Tibial nerve (tissue), 4 donors: ENCODE results near the gene SLC66A1. TPM values are rescaled to one million over a fixed set of nuclear protein-coding genes. Genes with fewer than 3 reads are reported as not detected.

Experiments
- DNase-seq, 2 donors: peaks; one replicate each; pipeline ENCODE4 v3.0.0-alpha.2; 2019; ENCODE audit warnings: low spot score in 2 of 2
- H3K27ac ChIP-seq, 4 donors: fragments of 200-600 bp; sonication (generic) in 3 of 4; one replicate each; pipeline ENCODE4 v1.5.1; 2017 to 2019; ENCODE audit warnings: mild to moderate bottlenecking in 1 of 4
- H3K27me3 ChIP-seq, 2 donors: fragments of 200-600 bp; sonication (generic) in 1 of 2; one replicate each; pipeline versions ENCODE4 v1.5.1 to v1.6.0; 2017 to 2019
- H3K36me3 ChIP-seq, 3 donors: fragments of 200-600 bp; sonication (generic); one replicate each; pipeline ENCODE4 v1.5.1; 2018 to 2019
- H3K4me1 ChIP-seq, 4 donors: fragments of 200-600 bp; sonication (generic) in 3 of 4; one replicate each; pipeline ENCODE4 v1.5.1; 2017 to 2019
- H3K4me3 ChIP-seq, 4 donors: fragments of 200-600 bp; sonication (generic) in 3 of 4; one replicate each; pipeline ENCODE4 v1.5.1; 2017 to 2019; ENCODE audit warnings: mild to moderate bottlenecking in 1 of 4, moderate library complexity in 1 of 4
- H3K9me3 ChIP-seq, 4 donors: fragments of 200-600 bp; sonication (generic) in 3 of 4; one replicate each; pipeline ENCODE4 v1.5.1; 2017 to 2019
- CTCF ChIP-seq, 5 experiments: fragments of 200-600 bp in 3 of 5; fragments of 450-650 bp in 2 of 5; sonication (generic) in 3 of 5; IDR thresholded peaks; one replicate each; pipeline ENCODE4 v1.5.1; 2016 to 2019; ENCODE audit warnings: antibody characterized with exemption in 5 of 5, mild to moderate bottlenecking in 3 of 5, moderate library complexity in 2 of 5
- EP300 ChIP-seq, 2 donors: sonication (generic); formaldehyde crosslinking; IDR thresholded peaks; one replicate each; pipeline ENCODE4 v1.6.1; 2017; ENCODE audit warnings: antibody characterized with exemption in 2 of 2, mild to moderate bottlenecking in 1 of 2
- POLR2A ChIP-seq, 2 donors: fragments of 450-650 bp; IDR thresholded peaks; one replicate each; pipeline ENCODE4 v1.6.1; 2017; ENCODE audit warnings: antibody characterized with exemption in 2 of 2, mild to moderate bottlenecking in 2 of 2, moderate library complexity in 2 of 2
- WGBS, 2 donors: methylation state at CpG; one replicate each; pipeline ENCODE4 v1.1.5; 2018; 5-methylcytosine and 5-hydroxymethylcytosine counted together
- total RNA-seq, 4 donors: library from RNA; depleted of rRNA; stranded (reverse); fragments of >200 nt; gene quantifications; one replicate each; pipeline ENCODE4 v1.1.0, GENCODE V29; 2016

The SLC66A1 gene
- total RNA-seq, 4 donors from 2014 or later = 14.4 to 30.3 (median 21.2) TPM

GRCh38 chr1:19369396-19370090, 57.4 kb downstream of the SLC66A1 start:
- H3K9me3 ChIP-seq = no peaks in the 10 kb centered on the region
- WGBS, 2 donors = 77 to 81% methylated on average over 12 to 16 of the region's 16 CpGs
- H3K4me1 ChIP-seq = peaks cover 0 to 80% (median 2%) of the 10 kb centered on the region in 4 donors
- H3K27ac ChIP-seq = peak overlapping the region in 1 of 4 donors; percentile 3
- TF ChIP-seq EP300 (IDR thresholded peaks at IDR 0.05) = no peak
- TF ChIP-seq CTCF (IDR thresholded peaks at IDR 0.05) = no peak
- no peak for TF ChIP-seq POLR2A (IDR thresholded peaks at IDR 0.05)
- H3K4me3 ChIP-seq = no peak overlapping the region
- H3K36me3 ChIP-seq = peaks cover 0 to 36% (median 0%) of the 10 kb centered on the region in 3 donors
- H3K27me3 ChIP-seq = no peaks in the 10 kb centered on the region
- no peak for DNase-seq

GRCh38 chr1:19370453-19371170, 58.5 kb downstream of the SLC66A1 start:
- Histone ChIP-seq H3K27ac (peak overlapping the region in 1 of 4 donors; percentile 3), H3K36me3 (peaks cover 0 to 47% (median 0%) of the 10 kb centered on the region in 3 donors), H3K4me3 (no peak overlapping the region), H3K27me3 (no peaks in the 10 kb centered on the region), H3K4me1 (peaks cover 0 to 74% (median 2%) of the 10 kb centered on the region in 4 donors), H3K9me3 (no peaks in the 10 kb centered on the region)
- no peak for TF ChIP-seq EP300 (IDR thresholded peaks at IDR 0.05)
- TF ChIP-seq CTCF (IDR thresholded peaks at IDR 0.05) = no peak
- TF ChIP-seq POLR2A (IDR thresholded peaks at IDR 0.05) = no peak
- no peak for DNase-seq
- 84 to 90% methylated on average over 13 of the region's 13 CpGs for WGBS, 2 donors

GRCh38 chr1:19371226-19372135, 59.4 kb downstream of the SLC66A1 start:
- no peak for TF ChIP-seq CTCF (IDR thresholded peaks at IDR 0.05)
- no peak for TF ChIP-seq POLR2A (IDR thresholded peaks at IDR 0.05)
- TF ChIP-seq EP300 (IDR thresholded peaks at IDR 0.05) = no peak
- 89 to 92% methylated on average over 23 of the region's 23 CpGs for WGBS, 2 donors
- peak overlapping the region in 2 of 4 donors; percentile 65 to 69 for H3K27ac ChIP-seq

GRCh38 chr1:19372136-19372514, 60.0 kb downstream of the SLC66A1 start:
- Histone ChIP-seq H3K9me3 (no peaks in the 10 kb centered on the region), H3K4me3 (no peak overlapping the region), H3K4me1 (peaks cover 0 to 59% (median 2%) of the 10 kb centered on the region in 4 donors), H3K27me3 (no peaks in the 10 kb centered on the region), H3K36me3 (peaks cover 0 to 62% (median 5%) of the 10 kb centered on the region in 3 donors), H3K27ac (peak overlapping the region in 2 of 4 donors; percentile 65 to 69)
- TF ChIP-seq POLR2A (IDR thresholded peaks at IDR 0.05) (no peak), EP300 (IDR thresholded peaks at IDR 0.05) (no peak), CTCF (IDR thresholded peaks at IDR 0.05) (no peak)
- 62 to 79% methylated on average over 5 of the region's 5 CpGs for WGBS, 2 donors
- no peak for DNase-seq

More at GRCh38 chr1:19371226-19372135, 59.4 kb downstream of the SLC66A1 start:
- no peaks in the 10 kb centered on the region for H3K27me3 ChIP-seq
- H3K4me1 ChIP-seq = peaks cover 0 to 66% (median 2%) of the 10 kb centered on the region in 4 donors
- no peak overlapping the region for H3K4me3 ChIP-seq
- H3K9me3 ChIP-seq = no peaks in the 10 kb centered on the region
- peaks cover 0 to 55% (median 0%) of the 10 kb centered on the region in 3 donors for H3K36me3 ChIP-seq
- no peak for DNase-seq
